K562 (cell line): ENCODE results near the gene PTCH2.

Source experiments
- ATF7 ChIP-seq: fragments of 450-650 bp; IDR thresholded peaks from 2 replicates; pipeline ENCODE4 v1.7.1; 2014; ENCODE audit warnings: mild to moderate bottlenecking, moderate library complexity
- JUND ChIP-seq, 2 experiments: IDR thresholded peaks; 2 replicates in 1 of 2; 3 replicates in 1 of 2; pipeline ENCODE4 v1.6.1; 2011; ENCODE audit warnings: borderline replicate concordance in 2 of 2, low read depth in 2 of 2, low read length in 2 of 2, improper control_type of control experiment in 1 of 2, missing biosample characterization in 1 of 2, missing genetic modification characterization in 1 of 2, missing genetic modification reagents in 1 of 2
- POLR2A ChIP-seq: fragments of 450-650 bp; conservative IDR thresholded peaks from 2 replicates; pipeline ENCODE4 v1.6.1; 2016
- SMAD1 ChIP-seq: fragments of 150-350 bp; IDR thresholded peaks from 2 replicates; pipeline ENCODE4 v1.6.1; 2014; ENCODE audit warnings: low read length, low read depth; ENCODE audit not compliant: partially characterized antibody
- ZFX ChIP-seq: sonication (generic); formaldehyde crosslinking; IDR thresholded peaks from 2 replicates; pipeline ENCODE4 v1.8.0; 2022; ENCODE audit warnings: mild to moderate bottlenecking, missing genetic modification reagents, moderate library complexity
- ZNF354B ChIP-seq: fragments of 250-450 bp; sonication (Bioruptor Pico); IDR thresholded peaks from 2 replicates; pipeline ENCODE4 v1.4.0; 2020
- ZNF511 ChIP-seq: sonication (generic); formaldehyde crosslinking; IDR thresholded peaks from 2 replicates; pipeline ENCODE4 v1.8.0; 2022; ENCODE audit warnings: mild to moderate bottlenecking, missing genetic modification reagents
- ZNF780A ChIP-seq: fragments of 250-450 bp; sonication (Bioruptor Pico); IDR thresholded peaks from 2 replicates; pipeline ENCODE4 v1.5.0; 2021; ENCODE audit warnings: mild to moderate bottlenecking
- TF ChIP-seq, protein P1 (sequence below), 3 experiments: IDR thresholded peaks in 2 of 3; conservative IDR thresholded peaks in 1 of 3; 2 replicates each; pipeline ENCODE4 v1.5.1; 2011 to 2012; ENCODE audit warnings: low read length in 3 of 3, mild to moderate bottlenecking in 3 of 3, control low read depth in 2 of 3, improper control_type of control experiment in 1 of 3, inconsistent platforms in 1 of 3, low read depth in 1 of 3, mixed read lengths in 1 of 3, moderate library complexity in 1 of 3; ENCODE audit not compliant: insufficient read depth in 2 of 3
- TF ChIP-seq, protein P2 (sequence below): IDR thresholded peaks from 3 replicates; pipeline ENCODE4 v1.6.1; 2011; ENCODE audit warnings: borderline replicate concordance, mild to moderate bottlenecking; ENCODE audit not compliant: insufficient read length, insufficient read depth
- TF ChIP-seq, protein P3 (sequence below): sonication (generic); formaldehyde crosslinking; IDR thresholded peaks from 2 replicates; pipeline ENCODE4 v1.9.0; 2022; ENCODE audit warnings: mild to moderate bottlenecking, missing genetic modification reagents
- TF ChIP-seq, protein P4 (sequence below): fragments of 450-650 bp; formaldehyde crosslinking; IDR thresholded peaks from 2 replicates; pipeline ENCODE4 v1.4.0; 2020; ENCODE audit warnings: mild to moderate bottlenecking, mixed read lengths

DNA sequence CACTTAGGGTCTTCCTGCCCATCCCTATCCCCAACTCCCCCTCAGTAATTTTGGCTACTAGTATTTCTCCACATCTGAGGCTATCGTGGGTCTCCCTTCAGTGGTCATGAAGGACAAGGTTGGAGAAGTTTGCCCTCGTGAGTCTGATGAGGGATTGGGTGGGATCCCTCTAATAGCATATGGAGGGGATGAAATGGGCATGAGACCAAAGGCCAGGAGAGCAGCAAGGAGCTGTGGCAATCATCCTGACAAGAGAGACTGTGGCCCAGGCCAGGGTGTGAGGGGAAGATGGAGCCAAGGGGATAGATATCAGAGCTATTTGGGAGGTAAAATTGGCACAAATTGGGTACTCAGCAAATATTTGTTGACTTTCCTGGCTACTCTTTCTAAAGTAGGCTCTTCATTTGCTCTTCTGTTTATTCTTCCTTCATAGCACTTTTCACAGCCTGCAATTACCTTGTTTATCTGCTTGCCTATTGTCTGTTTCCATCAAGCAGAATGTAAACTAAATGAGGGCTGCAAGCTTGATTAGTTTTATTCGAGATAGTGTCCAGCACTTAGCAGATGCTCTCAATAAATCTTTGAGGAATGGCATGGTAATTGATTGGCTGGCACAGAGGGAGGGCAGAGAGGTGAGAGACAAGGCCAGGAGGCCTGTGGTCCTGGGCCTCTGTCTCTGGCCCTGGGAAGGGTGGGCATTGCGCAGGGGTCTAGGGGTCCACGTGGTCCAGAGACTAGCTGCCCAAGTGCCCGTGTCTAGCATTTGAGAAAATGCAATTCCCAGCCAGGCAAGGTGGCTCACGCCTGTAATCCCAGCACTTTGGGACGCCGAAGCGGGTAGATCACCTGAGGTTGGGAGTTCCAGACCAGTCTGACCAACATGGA is 44.3 kb downstream of the PTCH2 start:
- TF ChIP-seq ZNF511 (no peak), ZFX (no peak), POLR2A (no peak), ATF7 (no peak), ZNF780A (CRISPR knock-in tag) (no peak), SMAD1 (no peak), JUND (IDR thresholded peaks at IDR 0.05; ENCODE audit: borderline replicate concordance, low read depth, low read length) (no peak), JUND (tag; IDR thresholded peaks at IDR 0.05; ENCODE audit: borderline replicate concordance, low read depth, low read length) (no peak), ZNF354B (CRISPR knock-in tag) (no peak)
- TF ChIP-seq, protein P1, sequence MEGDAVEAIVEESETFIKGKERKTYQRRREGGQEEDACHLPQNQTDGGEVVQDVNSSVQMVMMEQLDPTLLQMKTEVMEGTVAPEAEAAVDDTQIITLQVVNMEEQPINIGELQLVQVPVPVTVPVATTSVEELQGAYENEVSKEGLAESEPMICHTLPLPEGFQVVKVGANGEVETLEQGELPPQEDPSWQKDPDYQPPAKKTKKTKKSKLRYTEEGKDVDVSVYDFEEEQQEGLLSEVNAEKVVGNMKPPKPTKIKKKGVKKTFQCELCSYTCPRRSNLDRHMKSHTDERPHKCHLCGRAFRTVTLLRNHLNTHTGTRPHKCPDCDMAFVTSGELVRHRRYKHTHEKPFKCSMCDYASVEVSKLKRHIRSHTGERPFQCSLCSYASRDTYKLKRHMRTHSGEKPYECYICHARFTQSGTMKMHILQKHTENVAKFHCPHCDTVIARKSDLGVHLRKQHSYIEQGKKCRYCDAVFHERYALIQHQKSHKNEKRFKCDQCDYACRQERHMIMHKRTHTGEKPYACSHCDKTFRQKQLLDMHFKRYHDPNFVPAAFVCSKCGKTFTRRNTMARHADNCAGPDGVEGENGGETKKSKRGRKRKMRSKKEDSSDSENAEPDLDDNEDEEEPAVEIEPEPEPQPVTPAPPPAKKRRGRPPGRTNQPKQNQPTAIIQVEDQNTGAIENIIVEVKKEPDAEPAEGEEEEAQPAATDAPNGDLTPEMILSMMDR (IDR thresholded peaks at IDR 0.05 in 2 of 3, conservative IDR thresholded peaks at IDR 0.05 in 1 of 3; ENCODE audit: insufficient read depth in 2 of 3, low read depth in 1 of 3, low read length in 3 of 3): no peak
- TF ChIP-seq, protein P2, sequence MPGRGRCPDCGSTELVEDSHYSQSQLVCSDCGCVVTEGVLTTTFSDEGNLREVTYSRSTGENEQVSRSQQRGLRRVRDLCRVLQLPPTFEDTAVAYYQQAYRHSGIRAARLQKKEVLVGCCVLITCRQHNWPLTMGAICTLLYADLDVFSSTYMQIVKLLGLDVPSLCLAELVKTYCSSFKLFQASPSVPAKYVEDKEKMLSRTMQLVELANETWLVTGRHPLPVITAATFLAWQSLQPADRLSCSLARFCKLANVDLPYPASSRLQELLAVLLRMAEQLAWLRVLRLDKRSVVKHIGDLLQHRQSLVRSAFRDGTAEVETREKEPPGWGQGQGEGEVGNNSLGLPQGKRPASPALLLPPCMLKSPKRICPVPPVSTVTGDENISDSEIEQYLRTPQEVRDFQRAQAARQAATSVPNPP: no peak
- TF ChIP-seq, protein P3, sequence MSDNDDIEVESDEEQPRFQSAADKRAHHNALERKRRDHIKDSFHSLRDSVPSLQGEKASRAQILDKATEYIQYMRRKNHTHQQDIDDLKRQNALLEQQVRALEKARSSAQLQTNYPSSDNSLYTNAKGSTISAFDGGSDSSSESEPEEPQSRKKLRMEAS (CRISPR knock-in tag): no peak
- TF ChIP-seq, protein P4, sequence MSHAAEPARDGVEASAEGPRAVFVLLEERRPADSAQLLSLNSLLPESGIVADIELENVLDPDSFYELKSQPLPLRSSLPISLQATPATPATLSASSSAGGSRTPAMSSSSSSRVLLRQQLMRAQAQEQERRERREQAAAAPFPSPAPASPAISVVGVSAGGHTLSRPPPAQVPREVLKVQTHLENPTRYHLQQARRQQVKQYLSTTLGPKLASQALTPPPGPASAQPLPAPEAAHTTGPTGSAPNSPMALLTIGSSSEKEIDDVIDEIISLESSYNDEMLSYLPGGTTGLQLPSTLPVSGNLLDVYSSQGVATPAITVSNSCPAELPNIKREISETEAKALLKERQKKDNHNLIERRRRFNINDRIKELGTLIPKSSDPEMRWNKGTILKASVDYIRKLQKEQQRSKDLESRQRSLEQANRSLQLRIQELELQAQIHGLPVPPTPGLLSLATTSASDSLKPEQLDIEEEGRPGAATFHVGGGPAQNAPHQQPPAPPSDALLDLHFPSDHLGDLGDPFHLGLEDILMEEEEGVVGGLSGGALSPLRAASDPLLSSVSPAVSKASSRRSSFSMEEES (CRISPR knock-in tag): no peak
